MM.1S (cell line): ENCODE data around the gene USP6NL.

ENCODE experiments used
- DNase-seq: peaks from one replicate; pipeline ENCODE4 v3.0.0-alpha.2; 2015
- H2AFZ ChIP-seq: fragments of 300-600 bp; sonication (generic); 2 replicates; pipeline ENCODE4 v1.6.0; 2016; ENCODE audit warnings: antibody characterized with exemption, low read length
- H3F3A ChIP-seq: fragments of 300-600 bp; sonication (generic); 2 replicates; pipeline ENCODE4 v1.6.1; 2016; ENCODE audit warnings: mild to moderate bottlenecking, antibody characterized with exemption, low read length, moderate library complexity, mixed read lengths; ENCODE audit not compliant: insufficient read depth
- H3K27ac ChIP-seq: fragments of 300-600 bp; sonication (generic); 2 replicates; pipeline ENCODE4 v1.5.1; 2016; ENCODE audit warnings: mild to moderate bottlenecking, low read length
- H3K27me3 ChIP-seq: fragments of 300-600 bp; sonication (generic); replicated peaks from 2 replicates; pipeline ENCODE4 v1.6.0; 2016; ENCODE audit warnings: low read length; ENCODE audit not compliant: insufficient read depth
- H3K36me3 ChIP-seq: fragments of 300-600 bp; sonication (generic); replicated peaks from 2 replicates; pipeline ENCODE4 v1.6.1; 2016; ENCODE audit warnings: mild to moderate bottlenecking, low read length, mixed read lengths; ENCODE audit not compliant: insufficient read depth
- H3K4me1 ChIP-seq: fragments of 300-600 bp; sonication (generic); 2 replicates; pipeline ENCODE4 v1.6.1; 2016; ENCODE audit warnings: low read length, mixed read lengths
- H3K4me2 ChIP-seq: fragments of 300-600 bp; sonication (generic); 2 replicates; pipeline ENCODE4 v1.6.0; 2016; ENCODE audit warnings: low read depth, low read length
- H3K4me3 ChIP-seq: fragments of 300-600 bp; sonication (generic); 2 replicates; pipeline ENCODE4 v1.5.1; 2016; ENCODE audit warnings: low read length, mixed read lengths
- H3K79me2 ChIP-seq: fragments of 300-600 bp; sonication (generic); 2 replicates; pipeline ENCODE4 v1.6.1; 2016; ENCODE audit warnings: mixed run types, low read length, mixed read lengths
- H3K9ac ChIP-seq: fragments of 300-600 bp; sonication (generic); 2 replicates; pipeline ENCODE4 v1.6.1; 2016; ENCODE audit warnings: low read length, mixed read lengths
- H3K9me2 ChIP-seq: fragments of 300-600 bp; sonication (generic); replicated peaks from 2 replicates; pipeline ENCODE4 v1.6.1; 2016; ENCODE audit warnings: mild to moderate bottlenecking, low read length, mixed read lengths; ENCODE audit not compliant: insufficient read depth
- H3K9me3 ChIP-seq: fragments of 300-600 bp; sonication (generic); replicated peaks from 2 replicates; pipeline ENCODE4 v1.6.1; 2016; ENCODE audit warnings: mild to moderate bottlenecking, low read length, mixed read lengths; ENCODE audit not compliant: insufficient read depth
- H4K20me1 ChIP-seq: fragments of 300-600 bp; sonication (generic); 2 replicates; pipeline ENCODE4 v1.6.1; 2016; ENCODE audit warnings: mild to moderate bottlenecking, low read length, moderate library complexity, mixed read lengths; ENCODE audit not compliant: insufficient read depth
- CTCF ChIP-seq: fragments of 300-600 bp; sonication (generic); IDR thresholded peaks from 2 replicates; pipeline ENCODE4 v1.5.1; 2016; ENCODE audit warnings: antibody characterized with exemption, low read length, mixed read lengths
- EZH2 ChIP-seq: fragments of 300-600 bp; sonication (generic); optimal IDR thresholded peaks from 2 replicates; pipeline ENCODE3; 2017; ENCODE audit warnings: low read depth, mild to moderate bottlenecking, antibody characterized with exemption, low read length, mixed read lengths
- EZH2phosphoT487 ChIP-seq: fragments of 300-600 bp; sonication (generic); IDR thresholded peaks from 2 replicates; pipeline ENCODE4 v1.6.1; 2018; ENCODE audit warnings: antibody characterized with exemption, low read length

Gene USP6NL

DNA sequence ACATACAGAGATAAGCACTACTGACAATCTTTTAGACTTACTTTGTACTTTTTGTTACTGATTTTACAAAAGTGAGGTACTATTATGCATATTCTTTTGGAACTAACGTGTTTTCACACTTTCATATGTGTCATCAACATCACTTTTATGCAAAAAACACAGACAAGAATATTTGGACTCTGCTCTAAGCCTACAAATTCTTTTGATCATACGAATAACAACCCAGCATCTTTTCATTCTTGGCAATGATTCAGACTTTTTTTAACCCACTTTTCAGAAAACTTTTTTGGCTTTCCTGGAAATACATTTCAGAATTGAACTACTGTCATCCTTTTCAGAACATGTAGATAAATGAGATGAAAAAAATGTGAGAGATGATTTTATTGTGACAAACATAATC, 30.2 kb downstream of the USP6NL start:
- H3K4me3 ChIP-seq, result no peak overlapping the region
- H3K27ac ChIP-seq, result no peak overlapping the region
- no peaks in the 10 kb centered on the region for H3K36me3 ChIP-seq
- no peaks in the 10 kb centered on the region for H3K79me2 ChIP-seq
- no peaks in the 10 kb centered on the region for H3K9me3 ChIP-seq
- H3K9ac ChIP-seq, result no peak overlapping the region
- no peaks in the 10 kb centered on the region for H3F3A ChIP-seq
- no peaks in the 10 kb centered on the region for H3K27me3 ChIP-seq
- H3K4me2 ChIP-seq, result no peak overlapping the region
- no peaks in the 10 kb centered on the region for H4K20me1 ChIP-seq
- H3K4me1 ChIP-seq, result no peaks in the 10 kb centered on the region
- no peaks in the 10 kb centered on the region for H3K9me2 ChIP-seq
- H2AFZ ChIP-seq, result no peak overlapping the region
- DNase-seq, result no peak
- TF ChIP-seq EZH2phosphoT487, result no peak
- TF ChIP-seq EZH2, result no peak
- no peak for TF ChIP-seq CTCF

DNA sequence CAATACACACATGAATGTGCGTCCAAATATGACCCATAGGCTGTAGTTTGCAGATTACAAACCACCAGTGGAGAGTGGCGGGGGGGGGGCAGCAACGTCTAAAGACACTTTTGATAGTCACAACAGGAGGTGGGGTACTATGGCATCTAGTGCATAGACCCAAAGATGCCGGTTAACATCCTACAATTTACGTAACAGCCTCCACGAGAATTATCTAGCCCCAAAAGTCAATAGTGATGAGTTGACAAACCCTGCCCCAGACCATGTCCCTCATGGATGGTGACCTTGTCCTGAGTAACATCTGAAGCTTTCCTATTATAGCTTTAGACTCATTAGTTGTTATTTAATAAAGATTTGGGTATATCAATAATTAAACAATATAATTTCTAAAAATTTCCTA, 31.6 kb downstream of the USP6NL start:
- Histone ChIP-seq H3K27ac (no peak overlapping the region), H3K4me2 (no peak overlapping the region), H3K9me3 (no peaks in the 10 kb centered on the region), H3K27me3 (no peaks in the 10 kb centered on the region), H3K4me1 (no peaks in the 10 kb centered on the region), H4K20me1 (no peaks in the 10 kb centered on the region), H3K79me2 (no peaks in the 10 kb centered on the region), H3F3A (no peaks in the 10 kb centered on the region), H3K9ac (no peak overlapping the region), H3K36me3 (no peaks in the 10 kb centered on the region), H2AFZ (no peak overlapping the region), H3K4me3 (no peak overlapping the region), H3K9me2 (no peaks in the 10 kb centered on the region)
- no peak for DNase-seq
- no peak for TF ChIP-seq EZH2
- no peak for TF ChIP-seq CTCF
- TF ChIP-seq EZH2phosphoT487, result no peak

DNA sequence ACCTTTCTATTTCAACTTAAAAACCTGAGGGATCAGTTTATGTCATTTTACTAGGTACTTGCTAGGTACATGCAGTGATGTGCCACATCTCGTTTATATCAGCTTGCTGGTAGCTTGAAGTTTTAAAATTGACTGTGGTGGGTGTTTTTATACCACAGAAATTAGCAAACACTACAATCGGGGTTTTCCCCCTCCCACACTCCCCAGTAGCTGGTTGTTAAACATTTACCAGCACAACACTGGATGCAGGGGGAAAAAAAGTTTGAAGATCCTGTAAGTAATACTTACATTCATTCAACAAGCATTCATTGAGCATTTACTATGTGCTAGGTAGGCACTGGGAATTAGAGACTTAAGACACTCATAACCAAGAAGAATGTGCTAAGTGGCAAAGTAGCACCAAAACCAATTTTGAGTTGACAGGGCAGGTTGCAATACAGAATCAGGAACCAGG, 32.6 kb downstream of the USP6NL start:
- Histone ChIP-seq H3K9me2 (no peaks in the 10 kb centered on the region), H3K27ac (no peak overlapping the region), H3K36me3 (no peaks in the 10 kb centered on the region), H3K9me3 (no peaks in the 10 kb centered on the region), H2AFZ (no peak overlapping the region), H3K27me3 (no peaks in the 10 kb centered on the region), H3K79me2 (no peaks in the 10 kb centered on the region), H3K9ac (no peak overlapping the region), H3F3A (no peaks in the 10 kb centered on the region), H3K4me3 (no peak overlapping the region), H4K20me1 (no peaks in the 10 kb centered on the region), H3K4me1 (no peaks in the 10 kb centered on the region), H3K4me2 (no peak overlapping the region)
- DNase-seq, result no peak
- no peak for TF ChIP-seq CTCF
- no peak for TF ChIP-seq EZH2
- no peak for TF ChIP-seq EZH2phosphoT487
